Astrocyte (in vitro differentiated cells and primary cell): ENCODE measurements around the gene DCAF7.

Experiments used
- CTCF ChIP-seq: IDR thresholded peaks from 2 replicates; pipeline ENCODE4 v1.5.1; 2011; ENCODE audit warnings: low read depth, mild to moderate bottlenecking, inconsistent platforms, low read length, moderate library complexity; ENCODE audit not compliant: insufficient read depth
- EZH2 ChIP-seq: IDR thresholded peaks from 2 replicates; pipeline ENCODE4 v1.6.1; 2012; ENCODE audit warnings: mild to moderate bottlenecking, low read length, inconsistent platforms; ENCODE audit not compliant: insufficient read depth

- TF ChIP-seq CTCF (no peak), EZH2 (no peak)
Measured at GRCh38 chr17:63629627-63630026, 79.3 kb downstream of the DCAF7 start.
